ENCODE results near the gene MAN1C1. TPM values are rescaled to one million over a fixed set of nuclear protein-coding genes. Genes with fewer than 3 reads are reported as not detected.

The MAN1C1 gene
- total and polyA plus RNA-seq, 10 of the 15 experiments (the other 5 are each of a cell fraction or from before 2014, with no cell fraction given), result 0.12 to 0.56 (median 0.22) TPM; not detected in 3

DNA sequence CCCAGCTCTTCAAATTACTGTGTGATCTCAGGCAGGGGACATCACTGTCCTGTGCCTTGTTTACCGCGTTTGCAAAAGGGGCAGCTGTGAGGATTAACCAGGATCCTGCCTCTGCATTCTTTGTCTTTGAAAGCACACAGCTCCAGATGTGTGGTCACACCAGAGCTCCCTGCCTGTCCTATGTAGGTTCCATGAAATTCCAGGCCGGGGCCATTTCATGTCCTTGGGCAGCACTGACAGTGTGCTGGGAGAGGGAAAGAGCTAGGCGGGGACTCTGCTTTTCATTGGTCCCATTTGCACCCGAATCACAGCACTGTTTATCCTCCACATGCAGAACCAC, 141.2 kb downstream of the MAN1C1 start:
- 23% methylated on average over 5 of the region's 5 CpGs for WGBS (ENCODE audit: insufficient coverage, insufficient replicate concordance, low lambda C conversion rate, missing lambda C conversion rate)
- ChIA-PET RAD21 (ENCODE audit: unreplicated experiment) (no interaction called here), POLR2A (interaction anchor here (0.6 kb wide), 1 partner anchor 749 kb away, joined by 3 read pairs; no protein-coding TSS in a partner anchor), SMC1A (ENCODE audit: uncharacterized antibody, unreplicated experiment) (interaction anchor here (0.6 to 1.2 kb wide), 2 partner anchors 149 to 1559 kb away, joined by 3 read pairs; no protein-coding TSS in a partner anchor), CTCF (no interaction called here)
- TF ChIP-seq ZZZ3 (IDR thresholded peaks at IDR 0.05; ENCODE audit: control insufficient read depth, insufficient read length, low read depth) (no peak), KLF5 (IDR thresholded peaks at IDR 0.05; ENCODE audit: partially characterized antibody) (no peak), ATF7 (IDR thresholded peaks at IDR 0.05; ENCODE audit: low read depth) (no peak), PAX8 (IDR thresholded peaks at IDR 0.05) (no peak), KAT2A (conservative IDR thresholded peaks at IDR 0.05; ENCODE audit: control insufficient read depth, low read depth, low read length) (no peak), CBX5 (IDR thresholded peaks at IDR 0.05; ENCODE audit: low read depth) (no peak), RFX5 (IDR thresholded peaks at IDR 0.05; ENCODE audit: low read depth, low read length) (no peak), EP300 (IDR thresholded peaks at IDR 0.05; ENCODE audit: borderline replicate concordance in 1 of 2, control insufficient read depth in 1 of 2, low read depth in 2 of 2, low read length in 2 of 2) (no peak)
- TF ChIP-seq, protein P1, sequence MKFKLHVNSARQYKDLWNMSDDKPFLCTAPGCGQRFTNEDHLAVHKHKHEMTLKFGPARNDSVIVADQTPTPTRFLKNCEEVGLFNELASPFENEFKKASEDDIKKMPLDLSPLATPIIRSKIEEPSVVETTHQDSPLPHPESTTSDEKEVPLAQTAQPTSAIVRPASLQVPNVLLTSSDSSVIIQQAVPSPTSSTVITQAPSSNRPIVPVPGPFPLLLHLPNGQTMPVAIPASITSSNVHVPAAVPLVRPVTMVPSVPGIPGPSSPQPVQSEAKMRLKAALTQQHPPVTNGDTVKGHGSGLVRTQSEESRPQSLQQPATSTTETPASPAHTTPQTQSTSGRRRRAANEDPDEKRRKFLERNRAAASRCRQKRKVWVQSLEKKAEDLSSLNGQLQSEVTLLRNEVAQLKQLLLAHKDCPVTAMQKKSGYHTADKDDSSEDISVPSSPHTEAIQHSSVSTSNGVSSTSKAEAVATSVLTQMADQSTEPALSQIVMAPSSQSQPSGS (IDR thresholded peaks at IDR 0.05; ENCODE audit: low read length), result no peak
- TF ChIP-seq, protein P2, sequence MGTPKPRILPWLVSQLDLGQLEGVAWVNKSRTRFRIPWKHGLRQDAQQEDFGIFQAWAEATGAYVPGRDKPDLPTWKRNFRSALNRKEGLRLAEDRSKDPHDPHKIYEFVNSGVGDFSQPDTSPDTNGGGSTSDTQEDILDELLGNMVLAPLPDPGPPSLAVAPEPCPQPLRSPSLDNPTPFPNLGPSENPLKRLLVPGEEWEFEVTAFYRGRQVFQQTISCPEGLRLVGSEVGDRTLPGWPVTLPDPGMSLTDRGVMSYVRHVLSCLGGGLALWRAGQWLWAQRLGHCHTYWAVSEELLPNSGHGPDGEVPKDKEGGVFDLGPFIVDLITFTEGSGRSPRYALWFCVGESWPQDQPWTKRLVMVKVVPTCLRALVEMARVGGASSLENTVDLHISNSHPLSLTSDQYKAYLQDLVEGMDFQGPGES (IDR thresholded peaks at IDR 0.05), result no peak
- TF ChIP-seq, protein P3, sequence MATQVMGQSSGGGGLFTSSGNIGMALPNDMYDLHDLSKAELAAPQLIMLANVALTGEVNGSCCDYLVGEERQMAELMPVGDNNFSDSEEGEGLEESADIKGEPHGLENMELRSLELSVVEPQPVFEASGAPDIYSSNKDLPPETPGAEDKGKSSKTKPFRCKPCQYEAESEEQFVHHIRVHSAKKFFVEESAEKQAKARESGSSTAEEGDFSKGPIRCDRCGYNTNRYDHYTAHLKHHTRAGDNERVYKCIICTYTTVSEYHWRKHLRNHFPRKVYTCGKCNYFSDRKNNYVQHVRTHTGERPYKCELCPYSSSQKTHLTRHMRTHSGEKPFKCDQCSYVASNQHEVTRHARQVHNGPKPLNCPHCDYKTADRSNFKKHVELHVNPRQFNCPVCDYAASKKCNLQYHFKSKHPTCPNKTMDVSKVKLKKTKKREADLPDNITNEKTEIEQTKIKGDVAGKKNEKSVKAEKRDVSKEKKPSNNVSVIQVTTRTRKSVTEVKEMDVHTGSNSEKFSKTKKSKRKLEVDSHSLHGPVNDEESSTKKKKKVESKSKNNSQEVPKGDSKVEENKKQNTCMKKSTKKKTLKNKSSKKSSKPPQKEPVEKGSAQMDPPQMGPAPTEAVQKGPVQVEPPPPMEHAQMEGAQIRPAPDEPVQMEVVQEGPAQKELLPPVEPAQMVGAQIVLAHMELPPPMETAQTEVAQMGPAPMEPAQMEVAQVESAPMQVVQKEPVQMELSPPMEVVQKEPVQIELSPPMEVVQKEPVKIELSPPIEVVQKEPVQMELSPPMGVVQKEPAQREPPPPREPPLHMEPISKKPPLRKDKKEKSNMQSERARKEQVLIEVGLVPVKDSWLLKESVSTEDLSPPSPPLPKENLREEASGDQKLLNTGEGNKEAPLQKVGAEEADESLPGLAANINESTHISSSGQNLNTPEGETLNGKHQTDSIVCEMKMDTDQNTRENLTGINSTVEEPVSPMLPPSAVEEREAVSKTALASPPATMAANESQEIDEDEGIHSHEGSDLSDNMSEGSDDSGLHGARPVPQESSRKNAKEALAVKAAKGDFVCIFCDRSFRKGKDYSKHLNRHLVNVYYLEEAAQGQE (IDR thresholded peaks at IDR 0.05; ENCODE audit: low read depth, low read length), result no peak
- TF ChIP-seq, protein P4, sequence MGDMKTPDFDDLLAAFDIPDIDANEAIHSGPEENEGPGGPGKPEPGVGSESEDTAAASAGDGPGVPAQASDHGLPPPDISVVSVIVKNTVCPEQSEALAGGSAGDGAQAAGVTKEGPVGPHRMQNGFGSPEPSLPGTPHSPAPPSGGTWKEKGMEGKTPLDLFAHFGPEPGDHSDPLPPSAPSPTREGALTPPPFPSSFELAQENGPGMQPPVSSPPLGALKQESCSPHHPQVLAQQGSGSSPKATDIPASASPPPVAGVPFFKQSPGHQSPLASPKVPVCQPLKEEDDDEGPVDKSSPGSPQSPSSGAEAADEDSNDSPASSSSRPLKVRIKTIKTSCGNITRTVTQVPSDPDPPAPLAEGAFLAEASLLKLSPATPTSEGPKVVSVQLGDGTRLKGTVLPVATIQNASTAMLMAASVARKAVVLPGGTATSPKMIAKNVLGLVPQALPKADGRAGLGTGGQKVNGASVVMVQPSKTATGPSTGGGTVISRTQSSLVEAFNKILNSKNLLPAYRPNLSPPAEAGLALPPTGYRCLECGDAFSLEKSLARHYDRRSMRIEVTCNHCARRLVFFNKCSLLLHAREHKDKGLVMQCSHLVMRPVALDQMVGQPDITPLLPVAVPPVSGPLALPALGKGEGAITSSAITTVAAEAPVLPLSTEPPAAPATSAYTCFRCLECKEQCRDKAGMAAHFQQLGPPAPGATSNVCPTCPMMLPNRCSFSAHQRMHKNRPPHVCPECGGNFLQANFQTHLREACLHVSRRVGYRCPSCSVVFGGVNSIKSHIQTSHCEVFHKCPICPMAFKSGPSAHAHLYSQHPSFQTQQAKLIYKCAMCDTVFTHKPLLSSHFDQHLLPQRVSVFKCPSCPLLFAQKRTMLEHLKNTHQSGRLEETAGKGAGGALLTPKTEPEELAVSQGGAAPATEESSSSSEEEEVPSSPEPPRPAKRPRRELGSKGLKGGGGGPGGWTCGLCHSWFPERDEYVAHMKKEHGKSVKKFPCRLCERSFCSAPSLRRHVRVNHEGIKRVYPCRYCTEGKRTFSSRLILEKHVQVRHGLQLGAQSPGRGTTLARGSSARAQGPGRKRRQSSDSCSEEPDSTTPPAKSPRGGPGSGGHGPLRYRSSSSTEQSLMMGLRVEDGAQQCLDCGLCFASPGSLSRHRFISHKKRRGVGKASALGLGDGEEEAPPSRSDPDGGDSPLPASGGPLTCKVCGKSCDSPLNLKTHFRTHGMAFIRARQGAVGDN (IDR thresholded peaks at IDR 0.05), result no peak
- TF ChIP-seq, protein P5, sequence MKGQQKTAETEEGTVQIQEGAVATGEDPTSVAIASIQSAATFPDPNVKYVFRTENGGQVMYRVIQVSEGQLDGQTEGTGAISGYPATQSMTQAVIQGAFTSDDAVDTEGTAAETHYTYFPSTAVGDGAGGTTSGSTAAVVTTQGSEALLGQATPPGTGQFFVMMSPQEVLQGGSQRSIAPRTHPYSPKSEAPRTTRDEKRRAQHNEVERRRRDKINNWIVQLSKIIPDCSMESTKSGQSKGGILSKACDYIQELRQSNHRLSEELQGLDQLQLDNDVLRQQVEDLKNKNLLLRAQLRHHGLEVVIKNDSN (IDR thresholded peaks at IDR 0.05; ENCODE audit: borderline replicate concordance, extremely low read length, insufficient read depth, low read depth, low read length), result no peak
- intact Hi-C loops (cut with micrococcal nuclease; ENCODE audit: unreplicated experiment), result no loop called here
- no peak overlapping the region for H3K4me2 ChIP-seq (ENCODE audit: control insufficient read depth, insufficient read depth)
- H2AFZ ChIP-seq (ENCODE audit: control insufficient read depth, low read depth, low read length), result no peak overlapping the region
- H3K4me3 ChIP-seq, result no peak overlapping the region
- no peak overlapping the region for H3K9ac ChIP-seq (ENCODE audit: control insufficient read depth, insufficient read depth, low read length)
- H3K27ac ChIP-seq (ENCODE audit: control insufficient read depth, insufficient read depth), result no peak overlapping the region
- H3K4me1 ChIP-seq (ENCODE audit: control insufficient read depth, insufficient read depth, low read length), result no peaks in the 10 kb centered on the region
- H3K36me3 ChIP-seq (ENCODE audit: control insufficient read depth in 2 of 2, insufficient read depth in 2 of 2, low read length in 1 of 2), result no peaks in the 10 kb centered on the region
- H3K27me3 ChIP-seq (replicated peaks in 1 of 2; ENCODE audit: control insufficient read depth in 2 of 2, insufficient read depth in 2 of 2, low read length in 1 of 2), result peaks cover 3 to 5% of the 10 kb centered on the region in 2 experiments
- H3K9me3 ChIP-seq (replicated peaks; ENCODE audit: control insufficient read depth, insufficient read depth, low read length), result no peaks in the 10 kb centered on the region
- no peak for DNase-seq (ENCODE audit: low read depth, low spot score)
- FAIRE-seq, result no peak
- no peaks in the 10 kb centered on the region for H3K79me2 ChIP-seq (ENCODE audit: control insufficient read depth, insufficient read depth, low read length)
- BruUV-seq (replicated peaks), result no TSS peak
- peaks cover 3% of the 10 kb centered on the region; the same call in 1 of the 2 replicates for H4K20me1 ChIP-seq (ENCODE audit: control insufficient read depth, insufficient read depth)
- ATAC-seq, result no peak
- in situ Hi-C loops (cut with MboI), result no loop called here

Data from GM12878 (cell line).